T-helper 1 cell treated with Interleukin-12 subunit alpha and Interleukin-12 subunit beta and Interleukin-4 antibody, amounts not matched to agents 30 μg/mL and 1 μg/mL, for 36 hours (primary cell): ENCODE data around the gene CNST.
"Not testable (repeated sequence)": the region's sequence is repeated elsewhere in the genome, so short reads cannot be mapped to it uniquely, and the experiment has no call there.

Experiments used
- H3K27ac Mint-ChIP-seq: one replicate; pipeline ENCODE4 v1.8.0; 2021; ENCODE audit warnings: mild to moderate bottlenecking, mixed read lengths
- H3K27me3 Mint-ChIP-seq: one replicate; pipeline ENCODE4 v1.8.0; 2021; ENCODE audit warnings: low read depth, mixed read lengths
- H3K36me3 Mint-ChIP-seq: one replicate; pipeline ENCODE4 v1.8.0; 2021; ENCODE audit warnings: low read depth, mixed read lengths
- H3K4me1 Mint-ChIP-seq: one replicate; pipeline ENCODE4 v1.8.0; 2021; ENCODE audit warnings: low read depth, mixed read lengths
- H3K4me3 Mint-ChIP-seq: one replicate; pipeline ENCODE4 v1.8.0; 2021; ENCODE audit warnings: mild to moderate bottlenecking, moderate library complexity, mixed read lengths
- H3K9me3 Mint-ChIP-seq: one replicate; pipeline ENCODE4 v1.8.0; 2021; ENCODE audit warnings: mixed read lengths

The CNST gene

GRCh38 chr1:246569248-246570238 lies 3.3 kb downstream of the CNST start:
- Mint-ChIP-seq H3K4me1 (peaks cover 33% of the 10 kb centered on the region), H3K9me3 (no peaks in the 10 kb centered on the region), H3K27me3 (no peaks in the 10 kb centered on the region), H3K27ac (peak overlapping the region; percentile 99), H3K4me3 (peak overlapping the region; percentile 89), H3K36me3 (peaks cover 14% of the 10 kb centered on the region)

GRCh38 chr1:246571309-246571708 lies 5.1 kb downstream of the CNST start:
- peaks cover 28% of the 10 kb centered on the region for H3K4me1 Mint-ChIP-seq
- not testable (repeated sequence) for H3K9me3 Mint-ChIP-seq, H3K27me3 Mint-ChIP-seq
- peak overlapping the region; percentile 99 for H3K27ac Mint-ChIP-seq
- H3K36me3 Mint-ChIP-seq = peaks cover 15% of the 10 kb centered on the region
- H3K4me3 Mint-ChIP-seq = peak overlapping the region; percentile 6

- Mint-ChIP-seq H3K9me3 (no peaks in the 10 kb centered on the region), H3K4me3 (no peak overlapping the region), H3K36me3 (peaks cover 13% of the 10 kb centered on the region), H3K27me3 (no peaks in the 10 kb centered on the region), H3K27ac (no peak overlapping the region), H3K4me1 (peaks cover 29% of the 10 kb centered on the region)
Measured at GRCh38 chr1:246571953-246572352, 5.7 kb downstream of the CNST start.

GRCh38 chr1:246572785-246573184 lies 6.5 kb downstream of the CNST start:
- Mint-ChIP-seq H3K27ac (no peak overlapping the region), H3K9me3 (no peaks in the 10 kb centered on the region), H3K27me3 (no peaks in the 10 kb centered on the region), H3K4me3 (no peak overlapping the region), H3K36me3 (peaks cover 15% of the 10 kb centered on the region), H3K4me1 (peaks cover 35% of the 10 kb centered on the region)

- H3K9me3 Mint-ChIP-seq = no peaks in the 10 kb centered on the region
- no peak overlapping the region for H3K27ac Mint-ChIP-seq
- H3K36me3 Mint-ChIP-seq = peaks cover 15% of the 10 kb centered on the region
- H3K27me3 Mint-ChIP-seq = no peaks in the 10 kb centered on the region
- H3K4me3 Mint-ChIP-seq = no peak overlapping the region
- peaks cover 37% of the 10 kb centered on the region for H3K4me1 Mint-ChIP-seq
Measured at GRCh38 chr1:246573491-246573890, 7.2 kb downstream of the CNST start.

- Mint-ChIP-seq H3K36me3 (peaks cover 10% of the 10 kb centered on the region), H3K4me3 (no peak overlapping the region), H3K27me3 (no peaks in the 10 kb centered on the region), H3K9me3 (no peaks in the 10 kb centered on the region), H3K4me1 (peaks cover 27% of the 10 kb centered on the region), H3K27ac (no peak overlapping the region)
Measured at GRCh38 chr1:246576709-246577032, 10.4 kb downstream of the CNST start.

- no peak overlapping the region for H3K27ac Mint-ChIP-seq
- H3K4me3 Mint-ChIP-seq = peak overlapping the region; percentile 41
- no peaks in the 10 kb centered on the region for H3K27me3 Mint-ChIP-seq
- H3K9me3 Mint-ChIP-seq = no peaks in the 10 kb centered on the region
- H3K4me1 Mint-ChIP-seq = peaks cover 27% of the 10 kb centered on the region
- H3K36me3 Mint-ChIP-seq = peaks cover 10% of the 10 kb centered on the region
Measured at GRCh38 chr1:246577082-246577719, 10.9 kb downstream of the CNST start.

GRCh38 chr1:246577720-246578106 lies 11.5 kb downstream of the CNST start:
- Mint-ChIP-seq H3K27me3 (no peaks in the 10 kb centered on the region), H3K27ac (no peak overlapping the region), H3K36me3 (peaks cover 12% of the 10 kb centered on the region), H3K4me3 (no peak overlapping the region), H3K9me3 (no peaks in the 10 kb centered on the region), H3K4me1 (peaks cover 30% of the 10 kb centered on the region)

- Mint-ChIP-seq H3K4me3 (no peak overlapping the region), H3K36me3 (peaks cover 25% of the 10 kb centered on the region), H3K27ac (no peak overlapping the region), H3K9me3 (no peaks in the 10 kb centered on the region), H3K4me1 (peaks cover 32% of the 10 kb centered on the region), H3K27me3 (no peaks in the 10 kb centered on the region)
Measured at GRCh38 chr1:246579818-246580217, 13.6 kb downstream of the CNST start.

- Mint-ChIP-seq H3K27me3 (no peaks in the 10 kb centered on the region), H3K4me3 (no peak overlapping the region), H3K4me1 (peaks cover 30% of the 10 kb centered on the region), H3K36me3 (peaks cover 21% of the 10 kb centered on the region), H3K27ac (no peak overlapping the region), H3K9me3 (no peaks in the 10 kb centered on the region)
Measured at GRCh38 chr1:246580497-246581370, 14.5 kb downstream of the CNST start.

- Mint-ChIP-seq H3K36me3 (peaks cover 17% of the 10 kb centered on the region), H3K4me1 (peaks cover 28% of the 10 kb centered on the region), H3K27me3 (no peaks in the 10 kb centered on the region), H3K27ac (no peak overlapping the region), H3K4me3 (no peak overlapping the region), H3K9me3 (no peaks in the 10 kb centered on the region)
Measured at GRCh38 chr1:246582301-246583055, 16.2 kb downstream of the CNST start.

GRCh38 chr1:246583056-246583440 lies 16.8 kb downstream of the CNST start:
- H3K27me3 Mint-ChIP-seq = no peaks in the 10 kb centered on the region
- H3K36me3 Mint-ChIP-seq = peaks cover 17% of the 10 kb centered on the region
- H3K4me1 Mint-ChIP-seq = peaks cover 28% of the 10 kb centered on the region
- no peak overlapping the region for H3K27ac Mint-ChIP-seq
- no peak overlapping the region for H3K4me3 Mint-ChIP-seq
- no peaks in the 10 kb centered on the region for H3K9me3 Mint-ChIP-seq

- H3K36me3 Mint-ChIP-seq = peaks cover 16% of the 10 kb centered on the region
- H3K27ac Mint-ChIP-seq = no peak overlapping the region
- no peak overlapping the region for H3K4me3 Mint-ChIP-seq
- no peaks in the 10 kb centered on the region for H3K27me3 Mint-ChIP-seq
- no peaks in the 10 kb centered on the region for H3K9me3 Mint-ChIP-seq
- H3K4me1 Mint-ChIP-seq = peaks cover 26% of the 10 kb centered on the region
Measured at GRCh38 chr1:246583448-246584185, 17.4 kb downstream of the CNST start.
